HepG2 (cell line): ENCODE measurements around the gene NPW. TPM values are rescaled to one million over a fixed set of nuclear protein-coding genes. Genes with fewer than 3 reads are reported as not detected.

Source experiments
- CREB1 ChIP-seq, 2 experiments: fragments of 450-650 bp in 1 of 2; IDR thresholded peaks; 2 replicates each; pipeline ENCODE4 v1.6.1; 2016 to 2017; ENCODE audit warnings: control low read depth in 1 of 2, mild to moderate bottlenecking in 1 of 2, missing compliant biosample characterization in 1 of 2, missing genetic modification characterization in 1 of 2
- ESRRA ChIP-seq: sonication (generic); formaldehyde crosslinking; IDR thresholded peaks from 2 replicates; pipeline ENCODE4 v1.5.1; 2020; ENCODE audit warnings: mild to moderate bottlenecking, low read depth, missing genetic modification reagents
- FOXA3 ChIP-seq: IDR thresholded peaks from 2 replicates; pipeline ENCODE4 v1.6.1; 2016; ENCODE audit warnings: missing genetic modification reagents, missing compliant biosample characterization
- IKZF4 ChIP-seq: sonication (generic); formaldehyde crosslinking; IDR thresholded peaks from 2 replicates; pipeline ENCODE4 v1.5.1; 2020; ENCODE audit warnings: borderline replicate concordance, mild to moderate bottlenecking, low read depth, missing genetic modification reagents; ENCODE audit errors: not compliant biosample characterization
- KDM5B ChIP-seq: sonication (generic); formaldehyde crosslinking; IDR thresholded peaks from 2 replicates; pipeline ENCODE4 v1.4.0; 2020; ENCODE audit warnings: missing genetic modification reagents, mild to moderate bottlenecking, borderline replicate concordance
- NFYB ChIP-seq: sonication (generic); formaldehyde crosslinking; IDR thresholded peaks from 2 replicates; pipeline ENCODE4 v1.4.0; 2020; ENCODE audit warnings: missing genetic modification reagents
- NR2F1 ChIP-seq, 2 experiments: fragments of 450-650 bp in 1 of 2; formaldehyde crosslinking in 1 of 2; IDR thresholded peaks; 2 replicates each; pipeline versions ENCODE4 v1.5.0 to v1.6.1; 2016 to 2020; ENCODE audit warnings: mild to moderate bottlenecking in 1 of 2, missing compliant biosample characterization in 1 of 2, missing genetic modification reagents in 1 of 2, moderate library complexity in 1 of 2
- PCBP1 ChIP-seq: fragments of 200-400 bp; formaldehyde crosslinking; IDR thresholded peaks from 2 replicates; pipeline ENCODE4 v1.6.1; 2017; ENCODE audit warnings: mild to moderate bottlenecking, low read depth, low read length, borderline replicate concordance
- TAF15 ChIP-seq: fragments of 200-400 bp; formaldehyde crosslinking; IDR thresholded peaks from one replicate; pipeline ENCODE4 v1.6.1; 2018; ENCODE audit warnings: mild to moderate bottlenecking, low read depth, low read length; ENCODE audit not compliant: poor library complexity, severe bottlenecking
- U2AF1 ChIP-seq: fragments of 200-400 bp; formaldehyde crosslinking; optimal IDR thresholded peaks from 2 replicates; pipeline ENCODE3; 2017; ENCODE audit warnings: mild to moderate bottlenecking, low read depth, low read length
- ZFP36L1 ChIP-seq: sonication (generic); formaldehyde crosslinking; IDR thresholded peaks from 2 replicates; pipeline ENCODE4 v1.8.0; 2022; ENCODE audit warnings: mild to moderate bottlenecking, missing genetic modification reagents, moderate library complexity
- ZNF296 ChIP-seq: sonication (generic); formaldehyde crosslinking; conservative IDR thresholded peaks from 2 replicates; pipeline ENCODE4 v1.5.0; 2020; ENCODE audit warnings: mild to moderate bottlenecking, missing genetic modification reagents
- polyA plus RNA-seq, 8 experiments: library from polyadenylated mRNA; depleted of rRNA in 3 of 8; stranded (reverse) in 7 of 8; unstranded in 1 of 8; fragments of >200 nt; fragmentation: Illumina TruSeq in 4 of 8; extraction: Trizol in 4 of 8; gene quantifications; 2 replicates each; pipeline versions ENCODE4 v1.2.1 to v1.2.3, GENCODE V29; 2011 to 2016; ENCODE audit warnings: low read depth in 4 of 8, missing spikeins in 1 of 8, mixed read lengths in 1 of 8; ENCODE audit not compliant: insufficient read depth in 1 of 8
- total RNA-seq, 5 experiments: library from RNA; depleted of rRNA; stranded (reverse); fragments of >200 nt; fragmentation: Illumina TruSeq; extraction: Trizol; gene quantifications; 2 replicates each; pipeline ENCODE4 v1.2.3, GENCODE V29; 2016; ENCODE audit warnings: low read depth in 1 of 5
- TF ChIP-seq, protein P1 (sequence below): IDR thresholded peaks from 2 replicates; pipeline ENCODE4 v1.6.1; 2016; ENCODE audit warnings: missing biosample characterization, missing genetic modification reagents, low read depth
- TF ChIP-seq, protein P2 (sequence below): IDR thresholded peaks from 2 replicates; pipeline ENCODE4 v1.6.1; 2012; ENCODE audit warnings: low read depth, low read length, improper control_type of control experiment
- TF ChIP-seq, protein P3 (sequence below): sonication (generic); formaldehyde crosslinking; IDR thresholded peaks from 2 replicates; pipeline ENCODE4 v1.4.0; 2020; ENCODE audit warnings: missing genetic modification reagents, mild to moderate bottlenecking, borderline replicate concordance
- TF ChIP-seq, protein P4 (sequence below): sonication (generic); formaldehyde crosslinking; IDR thresholded peaks from 2 replicates; pipeline ENCODE4 v1.5.0; 2020; ENCODE audit warnings: mild to moderate bottlenecking, missing genetic modification reagents, borderline replicate concordance

The NPW gene
- total and polyA plus RNA-seq, 2 of the 13 experiments (the other 11 are each of a cell fraction or from before 2014, with no cell fraction given) = 0.24 to 0.97 TPM

DNA sequence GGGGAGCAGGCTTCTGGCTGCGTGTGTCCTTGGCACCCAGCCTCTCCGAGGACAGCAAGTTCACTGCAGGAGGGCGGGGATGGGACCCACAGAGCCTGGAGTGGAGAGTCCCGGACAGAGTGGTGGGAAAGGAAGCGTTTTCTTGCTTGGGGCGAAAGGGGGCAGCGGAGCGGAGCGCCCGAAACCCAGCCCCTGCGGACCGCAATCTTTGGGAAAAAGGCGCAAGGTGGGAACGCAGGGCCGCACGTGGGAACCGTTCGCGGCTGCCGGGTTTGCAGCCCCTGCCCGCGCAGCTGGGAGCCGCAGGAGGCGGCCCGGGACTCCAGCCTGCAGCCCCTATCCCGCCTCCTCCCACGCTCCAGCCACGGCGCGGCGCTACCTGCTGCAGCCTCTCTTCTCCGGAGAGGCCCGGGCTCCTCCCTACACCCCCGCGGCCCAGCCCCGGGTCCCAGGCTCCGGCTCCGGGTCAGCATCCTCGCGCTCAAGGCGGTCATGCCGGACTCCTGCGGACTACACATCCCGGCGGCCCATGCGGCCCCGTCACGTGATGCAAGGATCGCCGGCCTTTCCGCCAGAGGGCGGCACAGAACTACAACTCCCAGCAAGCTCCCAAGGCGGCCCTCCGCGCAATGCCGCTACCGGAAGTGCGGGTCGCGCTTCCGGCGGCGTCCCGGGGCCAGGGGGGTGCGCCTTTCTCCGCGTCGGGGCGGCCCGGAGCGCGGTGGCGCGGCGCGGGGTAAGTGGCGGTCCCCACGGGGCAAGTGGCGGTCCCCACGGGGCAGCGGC lies 27.9 kb downstream of the NPW start, which contains the start of the genes NTHL1 and TSC2 (continued):
- TF ChIP-seq, protein P1, sequence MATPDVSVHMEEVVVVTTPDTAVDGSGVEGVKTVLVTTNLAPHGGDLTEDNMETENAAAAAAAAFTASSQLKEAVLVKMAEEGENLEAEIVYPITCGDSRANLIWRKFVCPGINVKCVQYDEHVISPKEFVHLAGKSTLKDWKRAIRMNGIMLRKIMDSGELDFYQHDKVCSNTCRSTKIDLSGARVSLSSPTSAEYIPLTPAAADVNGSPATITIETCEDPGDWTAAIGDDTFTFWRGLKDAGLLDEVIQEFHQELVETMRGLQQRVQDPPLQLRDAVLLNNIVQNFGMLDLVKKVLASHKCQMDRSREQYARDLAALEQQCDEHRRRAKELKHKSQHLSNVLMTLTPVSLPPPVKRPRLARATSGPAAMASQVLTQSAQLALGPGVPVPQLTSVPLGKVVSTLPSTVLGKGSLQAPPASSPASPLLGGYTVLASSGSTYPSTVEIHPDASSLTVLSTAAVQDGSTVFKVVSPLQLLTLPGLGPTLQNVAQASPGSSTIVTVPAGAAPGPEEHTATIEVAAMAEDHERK (CRISPR knock-in tag) = peak; percentile 89
- TF ChIP-seq, protein P2, sequence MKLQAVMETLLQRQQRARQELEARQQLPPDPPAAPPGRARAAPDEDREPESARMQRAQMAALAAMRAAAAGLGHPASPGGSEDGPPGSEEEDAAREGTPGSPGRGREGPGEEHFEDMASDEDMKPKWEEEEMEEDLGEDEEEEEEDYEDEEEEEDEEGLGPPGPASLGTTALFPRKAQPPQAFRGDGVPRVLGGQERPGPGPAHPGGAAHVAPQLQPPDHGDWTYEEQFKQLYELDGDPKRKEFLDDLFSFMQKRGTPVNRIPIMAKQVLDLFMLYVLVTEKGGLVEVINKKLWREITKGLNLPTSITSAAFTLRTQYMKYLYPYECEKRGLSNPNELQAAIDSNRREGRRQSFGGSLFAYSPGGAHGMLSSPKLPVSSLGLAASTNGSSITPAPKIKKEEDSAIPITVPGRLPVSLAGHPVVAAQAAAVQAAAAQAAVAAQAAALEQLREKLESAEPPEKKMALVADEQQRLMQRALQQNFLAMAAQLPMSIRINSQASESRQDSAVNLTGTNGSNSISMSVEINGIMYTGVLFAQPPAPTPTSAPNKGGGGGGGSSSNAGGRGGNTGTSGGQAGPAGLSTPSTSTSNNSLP = no peak
- TF ChIP-seq, protein P3, sequence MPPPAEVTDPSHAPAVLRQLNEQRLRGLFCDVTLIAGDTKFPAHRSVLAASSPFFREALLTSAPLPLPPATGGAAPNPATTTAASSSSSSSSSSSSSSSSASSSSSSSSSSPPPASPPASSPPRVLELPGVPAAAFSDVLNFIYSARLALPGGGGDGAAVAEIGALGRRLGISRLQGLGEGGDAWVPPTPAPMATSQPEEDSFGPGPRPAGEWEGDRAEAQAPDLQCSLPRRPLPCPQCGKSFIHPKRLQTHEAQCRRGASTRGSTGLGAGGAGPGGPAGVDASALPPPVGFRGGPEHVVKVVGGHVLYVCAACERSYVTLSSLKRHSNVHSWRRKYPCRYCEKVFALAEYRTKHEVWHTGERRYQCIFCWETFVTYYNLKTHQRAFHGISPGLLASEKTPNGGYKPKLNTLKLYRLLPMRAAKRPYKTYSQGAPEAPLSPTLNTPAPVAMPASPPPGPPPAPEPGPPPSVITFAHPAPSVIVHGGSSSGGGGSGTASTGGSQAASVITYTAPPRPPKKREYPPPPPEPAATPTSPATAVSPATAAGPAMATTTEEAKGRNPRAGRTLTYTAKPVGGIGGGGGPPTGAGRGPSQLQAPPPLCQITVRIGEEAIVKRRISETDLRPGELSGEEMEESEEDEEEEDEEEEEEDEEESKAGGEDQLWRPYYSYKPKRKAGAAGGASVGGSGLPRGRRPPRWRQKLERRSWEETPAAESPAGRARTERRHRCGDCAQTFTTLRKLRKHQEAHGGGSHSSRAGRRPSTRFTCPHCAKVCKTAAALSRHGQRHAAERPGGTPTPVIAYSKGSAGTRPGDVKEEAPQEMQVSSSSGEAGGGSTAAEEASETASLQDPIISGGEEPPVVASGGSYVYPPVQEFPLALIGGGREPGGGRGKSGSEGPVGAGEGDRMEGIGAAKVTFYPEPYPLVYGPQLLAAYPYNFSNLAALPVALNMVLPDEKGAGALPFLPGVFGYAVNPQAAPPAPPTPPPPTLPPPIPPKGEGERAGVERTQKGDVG (CRISPR knock-in tag) = peak; percentile 18; the same call in 1 of the 2 replicates
- TF ChIP-seq CREB1 (IDR thresholded peaks at IDR 0.05) (peak; percentile 81), CREB1 (CRISPR knock-in tag; IDR thresholded peaks at IDR 0.05) (no peak), ZNF296 (no peak), NR2F1 (CRISPR knock-in tag; IDR thresholded peaks at IDR 0.05) (no peak), IKZF4 (peak; percentile 50), U2AF1 (peak; percentile 16), ESRRA (CRISPR knock-in tag) (0 out of 2 replicates have a peak, but pooled peaks have one; percentile 18), ZFP36L1 (CRISPR knock-in tag) (no peak; the same call in 1 of the 2 replicates), PCBP1 (peak; percentile 21; the same call in 1 of the 2 replicates), KDM5B (CRISPR knock-in tag) (peak; percentile 81; the same call in 1 of the 2 replicates), FOXA3 (peak; percentile 59; the same call in 1 of the 2 replicates), NFYB (CRISPR knock-in tag) (no peak; the same call in 1 of the 2 replicates), TAF15 (no peak)
- TF ChIP-seq, protein P4, sequence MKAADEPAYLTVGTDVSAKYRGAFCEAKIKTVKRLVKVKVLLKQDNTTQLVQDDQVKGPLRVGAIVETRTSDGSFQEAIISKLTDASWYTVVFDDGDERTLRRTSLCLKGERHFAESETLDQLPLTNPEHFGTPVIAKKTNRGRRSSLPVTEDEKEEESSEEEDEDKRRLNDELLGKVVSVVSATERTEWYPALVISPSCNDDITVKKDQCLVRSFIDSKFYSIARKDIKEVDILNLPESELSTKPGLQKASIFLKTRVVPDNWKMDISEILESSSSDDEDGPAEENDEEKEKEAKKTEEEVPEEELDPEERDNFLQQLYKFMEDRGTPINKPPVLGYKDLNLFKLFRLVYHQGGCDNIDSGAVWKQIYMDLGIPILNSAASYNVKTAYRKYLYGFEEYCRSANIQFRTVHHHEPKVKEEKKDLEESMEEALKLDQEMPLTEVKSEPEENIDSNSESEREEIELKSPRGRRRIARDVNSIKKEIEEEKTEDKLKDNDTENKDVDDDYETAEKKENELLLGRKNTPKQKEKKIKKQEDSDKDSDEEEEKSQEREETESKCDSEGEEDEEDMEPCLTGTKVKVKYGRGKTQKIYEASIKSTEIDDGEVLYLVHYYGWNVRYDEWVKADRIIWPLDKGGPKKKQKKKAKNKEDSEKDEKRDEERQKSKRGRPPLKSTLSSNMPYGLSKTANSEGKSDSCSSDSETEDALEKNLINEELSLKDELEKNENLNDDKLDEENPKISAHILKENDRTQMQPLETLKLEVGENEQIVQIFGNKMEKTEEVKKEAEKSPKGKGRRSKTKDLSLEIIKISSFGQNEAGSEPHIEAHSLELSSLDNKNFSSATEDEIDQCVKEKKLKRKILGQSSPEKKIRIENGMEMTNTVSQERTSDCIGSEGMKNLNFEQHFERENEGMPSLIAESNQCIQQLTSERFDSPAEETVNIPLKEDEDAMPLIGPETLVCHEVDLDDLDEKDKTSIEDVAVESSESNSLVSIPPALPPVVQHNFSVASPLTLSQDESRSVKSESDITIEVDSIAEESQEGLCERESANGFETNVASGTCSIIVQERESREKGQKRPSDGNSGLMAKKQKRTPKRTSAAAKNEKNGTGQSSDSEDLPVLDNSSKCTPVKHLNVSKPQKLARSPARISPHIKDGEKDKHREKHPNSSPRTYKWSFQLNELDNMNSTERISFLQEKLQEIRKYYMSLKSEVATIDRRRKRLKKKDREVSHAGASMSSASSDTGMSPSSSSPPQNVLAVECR (CRISPR knock-in tag) = peak; percentile 93; the same call in 1 of the 2 replicates
